Testis (tissue), 2 donors: ENCODE data around the gene CES5A.

Experiments
- POLR2A ChIP-seq: fragments of 450-650 bp; IDR thresholded peaks from one replicate; pipeline ENCODE4 v1.6.1; 2017; ENCODE audit warnings: antibody characterized with exemption, mild to moderate bottlenecking, moderate library complexity
- TF ChIP-seq, protein P1 (sequence below), 3 experiments: fragments of 450-650 bp in 2 of 3; fragments of 200-600 bp in 1 of 3; sonication (generic) in 1 of 3; IDR thresholded peaks; one replicate each; pipeline ENCODE4 v1.5.1; 2016 to 2019; ENCODE audit warnings: antibody characterized with exemption in 3 of 3, mild to moderate bottlenecking in 2 of 3, moderate library complexity in 1 of 3

- TF ChIP-seq, protein P1, sequence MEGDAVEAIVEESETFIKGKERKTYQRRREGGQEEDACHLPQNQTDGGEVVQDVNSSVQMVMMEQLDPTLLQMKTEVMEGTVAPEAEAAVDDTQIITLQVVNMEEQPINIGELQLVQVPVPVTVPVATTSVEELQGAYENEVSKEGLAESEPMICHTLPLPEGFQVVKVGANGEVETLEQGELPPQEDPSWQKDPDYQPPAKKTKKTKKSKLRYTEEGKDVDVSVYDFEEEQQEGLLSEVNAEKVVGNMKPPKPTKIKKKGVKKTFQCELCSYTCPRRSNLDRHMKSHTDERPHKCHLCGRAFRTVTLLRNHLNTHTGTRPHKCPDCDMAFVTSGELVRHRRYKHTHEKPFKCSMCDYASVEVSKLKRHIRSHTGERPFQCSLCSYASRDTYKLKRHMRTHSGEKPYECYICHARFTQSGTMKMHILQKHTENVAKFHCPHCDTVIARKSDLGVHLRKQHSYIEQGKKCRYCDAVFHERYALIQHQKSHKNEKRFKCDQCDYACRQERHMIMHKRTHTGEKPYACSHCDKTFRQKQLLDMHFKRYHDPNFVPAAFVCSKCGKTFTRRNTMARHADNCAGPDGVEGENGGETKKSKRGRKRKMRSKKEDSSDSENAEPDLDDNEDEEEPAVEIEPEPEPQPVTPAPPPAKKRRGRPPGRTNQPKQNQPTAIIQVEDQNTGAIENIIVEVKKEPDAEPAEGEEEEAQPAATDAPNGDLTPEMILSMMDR (IDR thresholded peaks at IDR 0.05), result no peak
- no peak for TF ChIP-seq POLR2A
These were observed 38.5 kb upstream of the CES5A start for GRCh38 chr16:55913716-55914115.
